NB4 (cell line): ENCODE results near the gene PDXP.

Source experiments
- DNase-seq: peaks from one replicate; pipeline ENCODE4 v3.0.0; 2010; ENCODE audit warnings: low read depth
- H3K4me3 ChIP-seq: one replicate; pipeline ENCODE4 v1.5.1; 2011; ENCODE audit warnings: mild to moderate bottlenecking, low read depth, low read length, moderate library complexity
- CTCF ChIP-seq: IDR thresholded peaks from one replicate; pipeline ENCODE4 v1.5.1; 2012; ENCODE audit warnings: low read depth, low read length
- MAX ChIP-seq: IDR thresholded peaks from 2 replicates; pipeline ENCODE4 v1.6.1; 2011; ENCODE audit warnings: low read depth, low read length
- MYC ChIP-seq: IDR thresholded peaks from 2 replicates; pipeline ENCODE4 v1.6.1; 2011; ENCODE audit warnings: low read depth, low read length
- POLR2A ChIP-seq: IDR thresholded peaks from 2 replicates; pipeline ENCODE4 v1.6.1; 2011; ENCODE audit warnings: mild to moderate bottlenecking; ENCODE audit not compliant: insufficient read length; ENCODE audit errors: extremely low read depth

Gene PDXP

GRCh38 chr22:37662039-37662438, 3.5 kb downstream of the PDXP start:
- TF ChIP-seq CTCF (no peak), MYC (no peak), MAX (no peak), POLR2A (no peak)
- DNase-seq: no peak
- peak overlapping the region; percentile 11 for H3K4me3 ChIP-seq

- DNase-seq: no peak
- TF ChIP-seq MYC (no peak), CTCF (no peak), MAX (no peak), POLR2A (no peak)
- no peak overlapping the region for H3K4me3 ChIP-seq
These were observed 5.1 kb downstream of the PDXP start for GRCh38 chr22:37663521-37664140.

- no peak overlapping the region for H3K4me3 ChIP-seq
- DNase-seq: no peak
- TF ChIP-seq MAX (no peak), POLR2A (no peak)
These were observed 6.0 kb downstream of the PDXP start for GRCh38 chr22:37664249-37665101.

- no peak for DNase-seq
These were observed 7.0 kb downstream of the PDXP start for GRCh38 chr22:37665487-37665886.

GRCh38 chr22:37669586-37669985, 11.1 kb downstream of the PDXP start:
- DNase-seq: no peak
- no peak overlapping the region for H3K4me3 ChIP-seq
- TF ChIP-seq MYC (no peak), POLR2A (no peak), CTCF (no peak), MAX (no peak)

More at GRCh38 chr22:37665487-37665886, 7.0 kb downstream of the PDXP start:
- no peak overlapping the region for H3K4me3 ChIP-seq
- TF ChIP-seq CTCF (no peak), POLR2A (no peak), MAX (no peak), MYC (no peak)

- no peak for DNase-seq
- TF ChIP-seq POLR2A (no peak), CTCF (no peak), MYC (no peak), MAX (no peak)
- H3K4me3 ChIP-seq: no peak overlapping the region
These were observed 13.8 kb downstream of the PDXP start for GRCh38 chr22:37672206-37672919.
